Islet precursor cell (in vitro differentiated cells): Measurements from ENCODE around the gene SPDYA.

Source experiments
- DNase-seq: peaks from one replicate; pipeline ENCODE4 v3.0.0-alpha.2; 2018

The SPDYA gene

GRCh38 chr2:28828382-28828781, 17.7 kb downstream of the SPDYA start:
- no peak for DNase-seq

GRCh38 chr2:28833740-28834470, 23.3 kb downstream of the SPDYA start:
- no peak for DNase-seq

GRCh38 chr2:28835781-28836180, 25.1 kb downstream of the SPDYA start:
- no peak for DNase-seq

GRCh38 chr2:28838971-28839370, 28.3 kb downstream of the SPDYA start:
- no peak for DNase-seq

GRCh38 chr2:28842042-28842441, 31.4 kb downstream of the SPDYA start:
- DNase-seq, result no peak

- DNase-seq, result no peak
Observed at GRCh38 chr2:28855193-28855592, 44.6 kb downstream of the SPDYA start.

- DNase-seq, result no peak
Observed at GRCh38 chr2:28855977-28856376, 45.3 kb downstream of the SPDYA start.

GRCh38 chr2:28868611-28869010, 58.0 kb downstream of the SPDYA start:
- no peak for DNase-seq

GRCh38 chr2:28869494-28870145, 59.0 kb downstream of the SPDYA start:
- no peak for DNase-seq

GRCh38 chr2:28870146-28870891, 59.7 kb downstream of the SPDYA start, which contains the start of gene TRMT61B:
Gene TRMT61B, minus strand, starts transcription at chr2:28870309. Its CDS starts 32 bp downstream, at chr2:28870277.
- peak; percentile 99 for DNase-seq

- no peak for DNase-seq
Observed at GRCh38 chr2:28871620-28872019, 61.0 kb downstream of the SPDYA start.

GRCh38 chr2:28880193-28880592, 69.6 kb downstream of the SPDYA start:
- DNase-seq, result no peak

- DNase-seq, result no peak
Observed at GRCh38 chr2:28893488-28893887, 82.9 kb downstream of the SPDYA start.

GRCh38 chr2:28894470-28895188, 84.0 kb downstream of the SPDYA start, which contains the start of gene WDR43:
Gene WDR43, plus strand, starts transcription at chr2:28894667. Its CDS starts 32 bp downstream, at chr2:28894699.
- DNase-seq, result peak; percentile 99

GRCh38 chr2:28895189-28895893, 84.7 kb downstream of the SPDYA start:
- DNase-seq, result peak; percentile 60

- DNase-seq, result no peak
Observed at GRCh38 chr2:28896906-28897305, 86.3 kb downstream of the SPDYA start.

- no peak for DNase-seq
Observed at GRCh38 chr2:28898048-28898447, 87.4 kb downstream of the SPDYA start.
